PC-9 (cell line): Measurements from ENCODE around the gene VAMP8.

Experiments
- CTCF ChIP-seq: fragments of 200-600 bp; sonication (generic); conservative IDR thresholded peaks from 2 replicates; pipeline ENCODE4 v1.6.1; 2017; ENCODE audit warnings: mixed run types, antibody characterized with exemption, mild to moderate bottlenecking, moderate library complexity
- EZH2 ChIP-seq: fragments of 200-600 bp; sonication (generic); IDR thresholded peaks from 2 replicates; pipeline ENCODE4 v1.8.0; 2017; ENCODE audit warnings: antibody characterized with exemption, low read depth

- TF ChIP-seq CTCF (no peak), EZH2 (no peak)
Observed at GRCh38 chr2:85588645-85589044, 11.3 kb downstream of the VAMP8 start.
